Kidney (tissue), 14 donors: ENCODE data around the gene NABP2. TPM values are rescaled to one million over a fixed set of nuclear protein-coding genes. Genes with fewer than 3 reads are reported as not detected.

Experiments
- DNase-seq, 5 donors: peaks; one replicate each; pipeline ENCODE4 v3.0.0-alpha.2; 2013 to 2020
- FAIRE-seq: peaks from 2 replicates; lab custom pipeline; 2012; peaks lifted over from hg19 to GRCh38; lab: Jason Lieb, UNC
- H3K27ac ChIP-seq, 2 donors: one replicate each; pipeline ENCODE4 v1.7.0; 2013; ENCODE audit warnings: low read depth in 2 of 2, low read length in 2 of 2, inconsistent platforms in 1 of 2
- H3K27me3 ChIP-seq: one replicate; pipeline ENCODE4 v1.7.1; 2013; ENCODE audit warnings: low read length, inconsistent platforms; ENCODE audit not compliant: control insufficient read depth, insufficient read depth
- H3K36me3 ChIP-seq, 3 donors: one replicate each; pipeline versions ENCODE4 v1.7.0 to v1.7.1; 2013; ENCODE audit warnings: low read length in 3 of 3, control low read depth in 1 of 3, inconsistent platforms in 1 of 3; ENCODE audit not compliant: insufficient read depth in 3 of 3, control insufficient read depth in 2 of 3
- H3K4me1 ChIP-seq, 3 donors: one replicate each; pipeline versions ENCODE4 v1.7.0 to v1.7.1; 2013; ENCODE audit warnings: low read length in 3 of 3, inconsistent platforms in 1 of 3, low read depth in 1 of 3; ENCODE audit not compliant: control insufficient read depth in 2 of 3, insufficient read depth in 2 of 3
- H3K4me3 ChIP-seq, 3 donors: one replicate each; pipeline versions ENCODE4 v1.7.0 to v1.8.1; 2013; ENCODE audit warnings: low read length in 3 of 3, control low read depth in 1 of 3, inconsistent platforms in 1 of 3
- H3K9ac ChIP-seq, 3 donors: one replicate each; pipeline versions ENCODE4 v1.7.0 to v1.7.1; 2013; ENCODE audit warnings: low read length in 3 of 3, control low read depth in 1 of 3, inconsistent platforms in 1 of 3
- H3K9me3 ChIP-seq, 3 donors: one replicate each; pipeline versions ENCODE4 v1.7.0 to v1.7.1; 2013; ENCODE audit warnings: low read length in 3 of 3, control low read depth in 1 of 3, inconsistent platforms in 1 of 3; ENCODE audit not compliant: control insufficient read depth in 2 of 3, insufficient read depth in 1 of 3
- CTCF ChIP-seq: IDR thresholded peaks from 3 replicates; pipeline ENCODE4 v1.5.1; 2012; ENCODE audit warnings: mild to moderate bottlenecking, moderate library complexity, borderline replicate concordance; ENCODE audit not compliant: insufficient read depth; ENCODE audit errors: extremely low read depth
- intact Hi-C: fragments of 100-400 bp; cut with DNase I; formaldehyde crosslinking; loops from one replicate; pipeline ENCODE4 v1.11.1; 2022
- polyA plus RNA-seq: library from polyadenylated mRNA; stranded (reverse); fragments of 350-450 nt; fragmentation: Illumina TruSeq; extraction: RNeasy Lipid Tissue Mini Kit (QIAGEN cat#74804); gene quantifications from one replicate; pipeline ENCODE4 v1.2.3, GENCODE V29; 2014; ENCODE audit warnings: low read depth, low replicate concordance; ENCODE audit not compliant: insufficient read depth
- total RNA-seq: library from RNA; stranded (reverse); fragmentation: NEBNext Ultra II Directional; extraction: Animal tissue kit (Norgen Biotek cat#: 25700); gene quantifications from one replicate; pipeline ENCODE4 v1.2.1, GENCODE V29; 2021
- donor health status: control.
- donor health status: control.
- donor health status: control.
- donor health status: control.
- donor health status: control.
- donor health status: DM: yes; HTN: yes; CAD: no.
- donor health status: Normal renal cell carcinoma (clear cell type).

Gene NABP2
- total and polyA plus RNA-seq, 2 donors from 2014 or later: 31.0 to 42.3 TPM

- no peak overlapping the region for H3K9ac ChIP-seq
- FAIRE-seq (no peak), DNase-seq (no peak)
- peaks cover 4 to 10% (median 10%) of the 10 kb centered on the region in 3 donors for H3K4me1 ChIP-seq
- H3K27ac ChIP-seq: no peak overlapping the region
- H3K36me3 ChIP-seq: peaks cover 21 to 66% (median 49%) of the 10 kb centered on the region in 3 donors
- no peaks in the 10 kb centered on the region for H3K27me3 ChIP-seq
- H3K4me3 ChIP-seq: no peak overlapping the region
- no peak for TF ChIP-seq CTCF
- no peaks in the 10 kb centered on the region for H3K9me3 ChIP-seq
- intact Hi-C loops: no loop called here
Observed at GRCh38 chr12:56252649-56253048, 28.5 kb downstream of the NABP2 start.

GRCh38 chr12:56253091-56253490, 28.9 kb downstream of the NABP2 start:
- TF ChIP-seq CTCF: no peak
- no peak for FAIRE-seq
- intact Hi-C loops: no loop called here

GRCh38 chr12:56255671-56256070, 31.5 kb downstream of the NABP2 start:
- H3K36me3 ChIP-seq: peaks cover 19 to 51% (median 36%) of the 10 kb centered on the region in 3 donors
- H3K9me3 ChIP-seq: no peaks in the 10 kb centered on the region
- H3K9ac ChIP-seq: no peak overlapping the region
- peaks cover 4 to 13% (median 10%) of the 10 kb centered on the region in 3 donors for H3K4me1 ChIP-seq
- intact Hi-C loops: no loop called here
- H3K27me3 ChIP-seq: no peaks in the 10 kb centered on the region
- DNase-seq (no peak), FAIRE-seq (no peak)
- no peak overlapping the region for H3K4me3 ChIP-seq
- no peak for TF ChIP-seq CTCF
- H3K27ac ChIP-seq: no peak overlapping the region

More at GRCh38 chr12:56253091-56253490, 28.9 kb downstream of the NABP2 start:
- no peak overlapping the region for H3K27ac ChIP-seq
- no peaks in the 10 kb centered on the region for H3K27me3 ChIP-seq
- peaks cover 4 to 10% (median 10%) of the 10 kb centered on the region in 3 donors for H3K4me1 ChIP-seq
- peak in 1 of 5 donors; percentile 50 for DNase-seq
- no peak overlapping the region for H3K9ac ChIP-seq
- H3K9me3 ChIP-seq: no peaks in the 10 kb centered on the region
- peaks cover 21 to 62% (median 45%) of the 10 kb centered on the region in 3 donors for H3K36me3 ChIP-seq
- H3K4me3 ChIP-seq: no peak overlapping the region
